GM12873 (cell line): Measurements from ENCODE around the gene FITM1.

Experiments
- TF ChIP-seq, protein P1 (sequence below): IDR thresholded peaks from 2 replicates; pipeline ENCODE4 v1.5.1; 2012; ENCODE audit warnings: low read depth, mild to moderate bottlenecking, moderate library complexity, low read length, control low read depth; ENCODE audit not compliant: insufficient read depth; ENCODE audit errors: missing control alignments

The FITM1 gene

DNA sequence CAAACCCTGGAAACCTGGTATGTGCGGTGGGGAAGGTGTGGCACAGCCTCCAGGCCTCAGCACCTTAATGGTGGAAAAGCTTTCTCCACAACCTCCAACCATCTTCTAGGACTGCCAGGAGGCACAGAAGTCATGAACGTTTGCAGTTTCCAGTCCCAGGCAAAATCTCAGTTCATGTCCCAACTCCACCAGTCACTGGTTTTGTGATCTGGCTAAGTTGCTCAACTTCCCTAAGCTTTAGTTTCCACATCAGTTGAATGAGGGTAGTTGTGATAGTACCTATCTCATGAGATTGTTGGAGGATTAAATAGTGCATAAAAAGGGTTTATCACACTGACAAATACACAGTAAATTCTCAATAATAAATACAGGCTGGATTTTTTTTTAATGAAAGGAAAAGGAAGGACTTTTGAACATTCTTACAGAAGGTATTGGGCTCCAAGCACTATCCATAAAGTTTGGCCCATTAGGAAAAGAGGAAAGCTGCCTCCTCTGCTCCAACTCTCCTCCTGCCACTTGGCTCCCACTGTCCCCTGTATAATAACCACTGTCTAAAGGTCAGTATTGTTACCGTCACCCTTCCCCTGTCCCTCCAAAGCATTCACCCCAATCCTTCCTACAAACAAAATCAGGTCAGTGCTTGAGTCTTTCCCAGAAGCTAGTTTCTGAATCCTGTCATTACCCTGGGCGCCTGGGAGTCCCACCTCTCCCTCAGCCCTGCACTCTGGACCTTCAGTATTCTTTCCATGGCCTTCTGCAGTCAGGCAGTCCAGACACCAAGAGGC is 30.1 kb upstream of the FITM1 start:
- TF ChIP-seq, protein P1, sequence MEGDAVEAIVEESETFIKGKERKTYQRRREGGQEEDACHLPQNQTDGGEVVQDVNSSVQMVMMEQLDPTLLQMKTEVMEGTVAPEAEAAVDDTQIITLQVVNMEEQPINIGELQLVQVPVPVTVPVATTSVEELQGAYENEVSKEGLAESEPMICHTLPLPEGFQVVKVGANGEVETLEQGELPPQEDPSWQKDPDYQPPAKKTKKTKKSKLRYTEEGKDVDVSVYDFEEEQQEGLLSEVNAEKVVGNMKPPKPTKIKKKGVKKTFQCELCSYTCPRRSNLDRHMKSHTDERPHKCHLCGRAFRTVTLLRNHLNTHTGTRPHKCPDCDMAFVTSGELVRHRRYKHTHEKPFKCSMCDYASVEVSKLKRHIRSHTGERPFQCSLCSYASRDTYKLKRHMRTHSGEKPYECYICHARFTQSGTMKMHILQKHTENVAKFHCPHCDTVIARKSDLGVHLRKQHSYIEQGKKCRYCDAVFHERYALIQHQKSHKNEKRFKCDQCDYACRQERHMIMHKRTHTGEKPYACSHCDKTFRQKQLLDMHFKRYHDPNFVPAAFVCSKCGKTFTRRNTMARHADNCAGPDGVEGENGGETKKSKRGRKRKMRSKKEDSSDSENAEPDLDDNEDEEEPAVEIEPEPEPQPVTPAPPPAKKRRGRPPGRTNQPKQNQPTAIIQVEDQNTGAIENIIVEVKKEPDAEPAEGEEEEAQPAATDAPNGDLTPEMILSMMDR = no peak

DNA sequence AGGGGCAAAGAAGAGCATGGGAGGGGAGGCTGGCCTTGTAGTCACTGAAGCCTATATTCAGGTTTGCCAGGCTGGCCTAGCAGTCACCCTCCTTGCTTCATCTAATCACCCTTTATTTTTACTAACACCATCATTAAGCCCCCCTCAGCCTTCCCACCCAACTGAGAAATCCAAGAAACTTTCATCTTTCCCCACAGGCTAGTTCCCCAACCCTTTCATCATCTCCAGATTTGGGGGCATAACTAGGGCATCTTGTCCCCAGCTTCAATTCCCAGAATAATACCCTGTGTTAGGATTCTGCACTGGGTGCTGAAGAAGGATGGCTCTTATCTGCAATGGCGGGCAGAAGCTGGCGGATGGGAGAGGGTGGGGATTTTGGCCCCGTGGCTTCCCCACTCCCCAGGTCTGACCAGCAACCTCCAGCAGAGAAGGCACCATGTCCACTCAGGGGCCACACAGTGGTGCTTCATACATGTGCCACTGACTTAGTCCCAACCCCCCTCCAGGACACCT is 29.4 kb upstream of the FITM1 start:
- TF ChIP-seq, protein P1 = no peak

DNA sequence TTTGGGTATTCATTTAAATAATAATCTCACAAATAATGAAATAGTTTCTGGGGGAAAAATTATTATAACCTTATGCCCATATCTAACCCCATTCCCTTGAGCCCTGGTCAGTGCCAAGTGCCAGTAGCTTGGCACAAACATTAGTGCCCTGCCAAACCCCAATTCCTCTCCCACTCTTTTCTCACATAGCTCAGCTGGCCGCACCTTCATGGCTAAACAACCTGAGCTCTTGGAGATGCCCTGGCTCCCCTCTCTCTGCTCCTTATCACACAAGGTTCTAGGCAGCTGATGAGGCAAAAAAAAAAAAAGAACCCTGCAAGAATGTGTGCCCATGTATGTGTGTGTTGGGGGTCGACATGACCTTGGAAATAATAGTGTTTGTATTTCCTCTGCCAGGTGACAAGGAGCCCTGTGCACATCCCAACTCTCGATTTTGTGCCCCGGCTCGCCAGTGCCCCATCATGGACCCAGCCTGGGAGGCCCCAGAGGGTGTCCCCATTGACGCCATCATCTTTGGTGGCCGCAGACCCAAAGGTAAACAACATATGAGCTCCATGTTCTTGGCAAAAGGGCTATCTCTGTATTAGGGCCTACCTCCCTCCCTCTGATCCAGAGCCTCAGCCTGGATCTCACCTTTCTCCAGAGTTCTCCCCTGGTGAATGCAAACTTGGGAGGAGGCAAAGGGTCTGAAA is 28.0 kb upstream of the FITM1 start:
- TF ChIP-seq, protein P1 = no peak

DNA sequence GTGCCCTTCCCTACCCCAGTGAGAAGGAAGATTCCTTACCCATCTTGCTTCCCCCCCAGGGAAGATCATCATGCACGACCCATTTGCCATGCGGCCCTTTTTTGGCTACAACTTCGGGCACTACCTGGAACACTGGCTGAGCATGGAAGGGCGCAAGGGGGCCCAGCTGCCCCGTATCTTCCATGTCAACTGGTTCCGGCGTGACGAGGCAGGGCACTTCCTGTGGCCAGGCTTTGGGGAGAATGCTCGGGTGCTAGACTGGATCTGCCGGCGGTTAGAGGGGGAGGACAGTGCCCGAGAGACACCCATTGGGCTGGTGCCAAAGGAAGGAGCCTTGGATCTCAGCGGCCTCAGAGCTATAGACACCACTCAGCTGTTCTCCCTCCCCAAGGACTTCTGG is 27.0 kb upstream of the FITM1 start:
- TF ChIP-seq, protein P1 = no peak

DNA sequence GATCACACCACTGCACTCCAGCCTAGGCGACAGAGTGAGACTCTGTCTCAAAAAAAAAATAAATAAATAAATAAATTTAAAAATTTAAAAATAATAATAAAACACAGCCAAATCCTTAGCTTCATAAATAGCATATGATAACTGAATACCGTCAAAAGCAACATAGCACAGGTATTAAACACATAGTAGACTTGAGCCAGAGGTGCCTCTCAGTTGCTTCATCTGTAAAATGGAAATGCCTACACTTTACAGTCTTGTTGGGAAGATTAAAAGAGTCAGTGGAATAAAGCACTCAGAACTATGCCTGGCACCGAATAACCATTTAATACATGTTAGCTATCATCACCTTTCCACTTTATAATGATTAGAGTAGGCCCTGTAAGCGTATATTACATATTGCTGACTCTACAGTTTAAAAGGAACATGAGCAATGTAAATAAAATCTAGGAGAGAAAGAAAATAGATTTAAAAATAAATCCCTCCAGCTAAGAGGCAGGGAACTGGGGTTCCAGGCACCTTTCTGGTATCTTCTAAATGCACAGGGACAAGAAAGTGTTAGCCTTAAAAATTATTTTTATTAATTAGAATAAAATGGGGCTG is 23.7 kb upstream of the FITM1 start:
- TF ChIP-seq, protein P1 = no peak

DNA sequence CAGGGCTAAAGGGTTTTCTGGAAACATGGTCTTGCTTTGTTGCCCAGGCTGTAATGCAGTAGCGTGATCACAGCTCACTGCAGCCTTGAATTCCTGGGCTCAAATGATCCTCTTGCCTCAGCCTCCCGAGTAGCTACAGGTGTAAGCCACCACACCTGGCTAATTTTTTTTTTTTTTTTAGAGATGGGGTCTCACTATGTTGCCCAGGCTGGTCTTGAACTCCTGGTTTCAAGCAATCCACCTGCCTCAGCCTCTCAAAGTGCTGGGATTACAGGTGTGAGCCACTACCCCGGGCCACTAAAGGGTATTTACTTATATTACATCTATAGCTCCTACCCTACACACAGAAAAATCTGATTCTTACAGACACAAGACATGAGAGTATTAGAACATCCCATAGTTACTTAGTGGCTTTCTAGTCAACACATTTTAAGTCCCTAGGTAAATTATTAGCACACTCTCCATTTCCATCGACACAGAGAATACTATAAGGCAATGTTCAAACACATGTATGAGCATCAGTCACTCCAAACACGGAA is 22.1 kb upstream of the FITM1 start:
- TF ChIP-seq, protein P1 = no peak

DNA sequence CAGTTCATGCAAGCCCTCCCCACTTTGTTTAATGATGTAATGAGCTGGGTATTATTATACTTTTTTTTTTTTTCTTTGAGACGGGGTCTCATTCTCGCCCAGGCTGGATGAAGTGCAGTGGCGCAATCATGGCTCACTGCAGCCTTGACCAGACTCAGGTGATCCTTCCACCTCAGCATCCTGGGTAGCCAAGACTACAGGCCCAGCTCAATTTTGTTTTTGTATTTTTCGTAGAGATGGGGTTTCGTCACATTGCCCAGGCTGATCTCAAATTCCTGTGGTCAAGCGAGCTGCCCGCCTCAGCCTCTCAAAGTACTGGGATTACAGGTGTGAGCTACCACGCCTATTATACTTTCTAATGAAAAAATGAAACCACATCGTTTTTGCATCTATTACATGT is 20.4 kb upstream of the FITM1 start:
- TF ChIP-seq, protein P1 = no peak
